ENCODE data around the gene KLK3.
"Not testable (repeated sequence)": the region's sequence is repeated elsewhere in the genome, so short reads cannot be mapped to it uniquely, and the experiment has no call there.

Gene KLK3

GRCh38 chr19:50854636-50855410, at the start of gene KLK3:
TSS of gene KLK3 (plus strand) at chr19:50854915. CDS start at chr19:50854956, 41 bp downstream.
- DNase-seq: no peak

- no peak for DNase-seq
These were observed 45.9 kb upstream of the KLK3 start for GRCh38 chr19:50808856-50809255.

DNA sequence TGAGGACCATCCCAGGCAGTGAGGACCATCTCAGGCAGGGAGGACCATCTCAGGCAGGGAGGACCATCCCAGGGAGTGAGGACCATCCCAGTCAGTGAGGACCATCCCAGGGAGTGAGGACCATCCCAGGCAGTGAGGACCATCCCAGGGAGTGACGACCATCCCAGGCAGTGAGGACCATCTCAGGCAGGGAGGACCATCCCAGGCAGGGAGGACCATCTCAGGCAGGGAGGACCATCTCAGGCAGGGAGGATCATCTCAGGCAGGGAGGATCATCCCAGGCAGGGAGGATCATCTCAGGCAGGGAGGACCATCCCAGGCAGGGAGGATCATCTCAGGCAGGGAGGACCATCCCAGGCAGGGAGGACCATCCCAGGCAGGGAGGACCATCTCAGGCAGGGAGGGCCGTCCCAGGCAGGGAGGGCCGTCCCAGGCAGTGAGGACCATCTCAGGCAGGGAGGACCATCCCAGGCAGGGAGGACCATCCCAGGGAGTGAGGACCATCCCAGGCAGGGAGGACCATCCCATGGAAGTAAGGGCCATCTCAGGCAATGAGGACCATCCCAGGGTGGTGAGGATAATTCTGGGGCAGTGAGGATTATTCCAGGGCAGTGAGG, 43.0 kb upstream of the KLK3 start:
- not testable (repeated sequence) for DNase-seq

- DNase-seq: no peak
These were observed 42.2 kb upstream of the KLK3 start for GRCh38 chr19:50812474-50812873.

DNA sequence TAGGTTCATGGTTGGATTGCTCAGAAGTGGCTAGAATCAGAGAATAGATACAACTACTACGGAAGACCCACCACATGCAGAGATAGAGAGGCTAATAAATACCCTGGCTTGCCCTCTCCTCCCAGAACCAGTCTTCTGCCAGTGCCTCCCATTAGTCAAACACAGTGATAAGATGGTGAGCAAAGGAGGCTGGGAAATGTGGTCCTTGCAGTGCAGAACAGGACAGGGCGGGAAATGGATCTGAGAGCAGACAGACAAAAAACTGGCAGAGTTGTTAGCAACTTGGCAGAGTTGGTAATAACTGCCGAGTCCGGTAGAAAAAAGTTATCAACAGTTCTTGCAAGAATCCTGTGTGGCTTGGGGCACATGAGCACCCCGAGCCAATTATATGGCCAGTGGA, 39.8 kb upstream of the KLK3 start:
- no peak for DNase-seq

- DNase-seq: no peak
These were observed 39.3 kb upstream of the KLK3 start for GRCh38 chr19:50815439-50815838.

DNA sequence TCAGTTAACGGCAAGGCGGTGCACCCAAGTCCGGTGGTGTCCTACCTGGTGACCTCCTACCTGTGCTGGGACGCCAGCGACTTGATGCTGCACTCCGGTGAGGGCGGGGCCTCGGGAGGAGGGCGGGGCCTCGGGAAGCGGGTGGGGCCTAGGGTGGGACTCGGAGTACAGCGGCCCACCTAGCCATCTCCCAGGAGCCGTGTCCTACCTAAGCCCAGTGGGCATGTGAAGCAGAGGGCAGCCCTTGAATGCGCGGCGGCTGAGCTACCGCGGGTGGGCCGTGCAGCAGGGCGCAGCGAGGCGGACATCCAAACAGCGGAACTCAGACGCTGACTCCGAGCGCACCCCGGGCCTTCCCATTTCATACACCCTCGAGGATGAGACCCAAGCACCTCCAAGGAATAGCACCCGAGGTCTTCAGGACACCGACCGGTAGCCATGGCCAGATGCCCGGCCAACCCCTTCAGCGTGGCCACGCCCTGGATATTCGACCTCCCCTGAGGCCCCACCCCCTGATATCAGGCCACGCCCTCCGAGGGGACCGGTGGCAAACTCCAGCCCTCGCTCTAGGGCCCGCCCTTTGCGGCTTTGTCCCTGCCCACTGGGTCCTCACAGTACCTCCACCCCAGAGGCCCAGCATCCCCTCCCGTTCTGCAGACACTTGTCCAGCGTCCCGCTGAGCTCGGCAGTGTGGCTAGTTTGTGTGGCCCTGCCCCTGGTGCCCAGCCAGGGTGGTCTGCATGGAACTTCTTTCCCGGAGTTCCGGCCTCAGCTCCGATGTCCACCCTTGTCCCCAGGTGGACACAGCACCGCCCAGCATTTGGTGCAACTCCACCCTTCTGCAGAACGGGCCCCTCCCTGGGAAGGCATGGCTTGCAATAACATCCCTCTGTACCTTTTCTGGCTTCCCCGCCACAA, 36.5 kb upstream of the KLK3 start:
- peak; percentile 23 for DNase-seq

- no peak for DNase-seq
These were observed 35.7 kb upstream of the KLK3 start for GRCh38 chr19:50818859-50819472.

- DNase-seq: no peak
These were observed 35.1 kb upstream of the KLK3 start for GRCh38 chr19:50819636-50820035.

DNA sequence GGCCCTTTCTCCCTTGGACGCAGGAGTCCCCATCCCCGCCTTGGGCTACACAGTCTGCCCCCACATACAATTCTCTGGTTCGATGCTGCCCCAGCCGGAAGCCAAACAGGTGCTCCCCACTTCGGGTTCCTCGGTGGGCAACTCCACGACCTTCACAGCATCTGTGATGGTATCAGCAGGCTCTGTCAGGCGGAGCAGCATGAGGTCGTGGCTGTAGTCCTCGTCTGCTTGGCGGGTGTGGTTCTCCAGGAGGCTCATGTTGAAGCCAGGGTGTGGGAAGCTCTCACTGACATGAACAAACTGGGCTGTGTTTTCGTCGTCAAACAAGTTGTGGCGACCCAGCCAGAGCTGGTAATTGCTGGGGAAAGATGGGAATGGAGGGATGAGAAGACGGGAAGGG, 34.6 kb upstream of the KLK3 start:
- DNase-seq: no peak

DNA sequence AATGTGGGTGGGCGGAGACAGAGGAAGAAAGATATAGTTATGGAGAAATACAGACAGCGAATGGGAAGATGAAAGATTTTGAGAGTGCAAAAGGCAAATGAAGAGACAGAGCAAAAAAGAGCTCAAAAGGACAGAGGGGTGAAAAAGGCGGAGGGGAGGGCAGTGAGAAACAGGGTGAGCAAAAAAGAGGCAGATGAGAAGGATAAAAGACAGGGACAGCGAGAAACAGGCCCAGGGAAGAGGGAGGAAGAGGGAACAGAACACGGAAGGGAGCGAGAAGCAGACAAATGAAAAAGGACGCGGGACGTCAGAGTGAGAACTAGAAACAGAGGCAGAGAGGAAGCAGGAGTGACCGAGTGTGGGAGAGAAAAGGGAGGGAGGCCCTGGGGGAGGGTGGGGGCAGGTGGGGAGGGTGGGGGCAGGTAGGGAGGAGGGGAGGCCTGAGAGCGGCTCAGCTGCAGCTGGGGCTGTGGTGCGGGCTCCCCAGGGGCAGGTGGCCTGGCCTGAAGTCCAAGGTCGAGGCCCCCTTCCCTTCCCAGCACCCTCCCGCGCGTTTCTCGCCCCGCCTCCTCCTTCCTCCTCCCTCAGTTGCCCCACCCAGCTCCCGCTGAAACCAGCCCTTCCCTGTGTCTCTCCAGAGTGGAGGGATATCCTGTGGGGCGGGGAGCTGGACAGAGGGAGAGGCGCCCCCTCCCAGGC, 34.0 kb upstream of the KLK3 start:
- DNase-seq: no peak

DNA sequence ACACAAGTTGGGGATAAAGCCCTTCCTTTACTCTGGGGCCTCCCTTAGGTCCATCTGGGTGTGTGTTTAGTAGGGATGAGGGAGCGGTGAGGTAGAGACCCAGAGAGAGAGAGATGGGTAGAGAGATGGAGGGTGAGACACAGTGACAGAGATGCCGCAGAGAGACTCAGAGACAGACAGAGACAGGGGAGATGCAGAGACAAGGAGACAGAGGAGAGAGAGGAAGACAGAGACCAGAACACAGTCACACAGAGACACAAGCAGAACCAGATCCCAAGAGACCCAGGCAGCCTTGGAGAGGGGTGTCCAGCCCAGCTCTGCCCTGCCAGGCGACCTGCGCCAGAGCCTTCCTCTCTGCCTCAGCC, 33.5 kb upstream of the KLK3 start:
- no peak for DNase-seq

DNA sequence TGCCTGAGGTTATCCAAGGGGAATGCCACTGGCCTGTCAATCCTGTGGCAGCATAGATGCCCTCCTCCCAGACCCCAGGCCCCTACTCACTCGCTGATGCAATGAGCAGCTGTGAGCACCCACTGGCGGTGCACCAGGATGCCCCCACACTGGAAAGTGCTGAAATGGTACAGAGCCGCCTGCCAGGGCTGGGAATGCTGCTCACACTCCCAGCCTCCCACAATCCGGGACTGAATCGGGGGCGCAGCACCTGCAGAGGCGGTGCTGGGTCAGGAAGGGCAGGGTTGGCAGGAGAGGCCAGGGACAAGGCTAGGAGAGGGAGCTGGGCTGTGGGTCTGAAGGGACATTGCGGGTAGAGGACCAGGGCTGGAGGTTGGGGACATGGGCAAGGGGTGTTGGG, 33.1 kb upstream of the KLK3 start:
- DNase-seq: no peak

- no peak for DNase-seq
These were observed 32.0 kb upstream of the KLK3 start for GRCh38 chr19:50822661-50823208.

- DNase-seq: no peak
These were observed 31.2 kb upstream of the KLK3 start, which contains the start of gene KLK1 for GRCh38 chr19:50823389-50824042. TSS of gene KLK1 (minus strand) at chr19:50823787. CDS start at chr19:50823748, 39 bp downstream.

DNA sequence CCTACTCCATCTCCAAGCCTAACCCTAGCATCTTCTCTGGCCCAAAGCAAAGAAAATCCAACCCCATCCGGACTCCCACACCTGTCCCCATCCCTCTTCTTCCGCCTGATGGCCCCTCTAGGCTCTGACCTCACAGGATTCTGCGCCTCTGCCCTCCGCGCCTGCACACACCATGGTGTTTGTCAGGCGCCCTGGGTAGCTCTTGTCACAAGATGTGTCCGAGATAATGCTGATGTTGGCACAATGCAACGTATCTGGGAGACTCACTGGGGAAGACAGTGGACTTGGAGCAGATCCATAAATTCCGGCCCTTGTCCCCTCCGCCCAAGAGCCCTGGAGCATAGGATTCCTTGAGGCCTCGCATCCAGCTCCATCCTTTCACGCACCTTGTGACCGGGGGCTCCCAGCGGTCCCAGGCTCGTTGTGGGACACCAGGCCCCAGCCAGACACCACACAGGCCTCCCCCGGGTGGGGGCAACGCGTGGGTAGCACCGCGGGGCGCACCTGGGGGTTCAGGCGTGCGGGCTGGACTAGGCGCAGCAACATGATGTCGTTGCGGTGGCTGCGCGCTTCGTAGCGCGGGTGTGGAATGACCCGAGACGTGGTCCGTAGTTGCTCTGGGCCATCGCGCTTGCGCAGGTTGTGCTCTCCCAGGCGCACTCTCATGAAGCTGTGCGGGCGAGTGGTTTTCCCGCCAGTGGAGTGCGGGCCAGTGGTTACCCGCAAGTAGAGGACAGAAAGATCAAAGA, 28.0 kb upstream of the KLK3 start:
- no peak for DNase-seq

DNA sequence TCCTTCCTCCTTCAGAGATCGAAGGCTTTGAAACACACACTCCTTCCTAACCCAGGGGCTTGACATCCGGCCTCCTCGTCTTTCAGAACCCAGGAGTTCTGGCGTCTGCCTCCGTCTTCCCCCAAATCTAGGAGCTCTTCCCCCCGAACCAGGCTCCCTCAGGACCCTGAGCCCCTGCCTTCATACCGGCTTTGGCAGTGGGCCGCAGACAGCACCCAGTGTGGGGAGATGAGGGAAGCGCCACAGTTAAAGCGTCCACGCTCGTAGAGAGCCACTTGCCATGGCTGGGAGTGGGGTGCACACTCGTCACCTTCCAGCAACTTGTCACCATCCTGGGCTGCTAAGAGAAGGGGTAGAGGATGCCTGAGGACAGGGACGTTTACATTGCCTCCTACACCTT, 27.2 kb upstream of the KLK3 start:
- no peak for DNase-seq

GRCh38 chr19:50829801-50830200, 24.9 kb upstream of the KLK3 start:
- DNase-seq: no peak

DNA sequence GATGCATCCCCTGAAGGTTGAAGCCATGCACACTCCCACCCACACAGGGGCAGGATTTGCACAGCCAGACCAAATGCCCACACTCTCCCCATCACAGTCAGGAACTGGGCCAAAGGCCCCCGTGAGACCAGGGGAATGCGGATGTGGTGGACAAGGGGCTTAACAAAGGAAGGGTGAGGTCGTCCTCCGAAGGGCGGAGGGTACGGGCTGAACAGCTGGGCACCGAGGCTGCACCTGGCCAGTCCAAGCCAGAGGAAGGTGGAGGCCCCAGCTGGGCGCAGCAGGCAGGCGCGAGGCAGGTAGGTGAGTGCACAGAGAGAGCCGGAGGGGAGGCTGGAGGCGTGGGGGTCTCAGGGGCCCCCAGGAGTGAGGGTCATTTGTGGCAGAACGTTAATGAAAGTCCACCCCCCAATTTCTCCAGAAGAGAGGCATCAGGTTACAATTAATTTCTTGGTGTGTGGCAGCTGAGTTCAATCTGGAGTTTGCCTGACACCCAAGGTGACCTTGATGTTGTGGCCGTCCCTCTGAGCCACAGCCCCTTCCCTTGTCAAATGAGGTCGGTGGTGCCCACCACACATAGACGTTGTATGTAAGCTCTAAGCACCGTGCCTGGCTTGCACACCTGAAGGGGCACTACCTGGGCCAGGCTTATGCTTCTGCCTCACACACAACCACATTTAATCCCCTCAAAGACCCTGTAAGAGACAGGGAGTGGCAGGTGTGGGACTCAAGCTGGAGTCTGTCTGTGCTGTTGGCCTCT, 24.3 kb upstream of the KLK3 start:
- DNase-seq: no peak

DNA sequence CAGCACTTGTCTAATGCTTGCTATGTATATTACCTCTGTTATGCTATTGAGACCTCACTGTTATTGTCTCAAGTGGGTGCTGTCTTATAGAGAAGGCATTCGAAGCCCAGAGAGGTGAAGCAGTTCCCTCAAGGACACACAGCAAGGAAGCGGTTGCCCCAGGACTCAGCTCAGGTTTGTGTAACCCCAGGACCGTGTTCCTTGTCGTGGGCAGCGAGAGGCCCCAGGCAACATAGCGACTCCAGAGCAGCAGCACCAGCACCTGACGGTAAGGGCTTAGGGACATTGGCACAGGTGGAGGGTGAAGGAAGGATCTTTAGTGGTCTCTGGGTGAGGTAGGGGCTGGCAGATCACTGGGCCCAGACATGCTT, 23.7 kb upstream of the KLK3 start:
- no peak for DNase-seq
